Tibial artery (tissue), 4 donors: ENCODE results near the gene SYCE1L.

Experiments
- DNase-seq, 2 donors: peaks; one replicate each; pipeline ENCODE4 v3.0.0-alpha.2; 2019
- H3K27ac ChIP-seq, 2 donors: fragments of 200-600 bp; sonication (generic) in 1 of 2; 1 replicate in 1 of 2; 2 replicates in 1 of 2; pipeline ENCODE4 v1.5.1; 2018 to 2019; ENCODE audit warnings: mild to moderate bottlenecking in 1 of 2
- H3K27me3 ChIP-seq, 2 donors: fragments of 200-600 bp; sonication (generic) in 1 of 2; one replicate each; pipeline versions ENCODE4 v1.5.1 to v1.6.0; 2016 to 2019
- H3K36me3 ChIP-seq, 3 donors: fragments of 200-600 bp; sonication (generic) in 2 of 3; one replicate each; pipeline ENCODE4 v1.5.1; 2016 to 2019; ENCODE audit warnings: mild to moderate bottlenecking in 2 of 3
- H3K4me1 ChIP-seq, 4 donors: fragments of 200-600 bp; sonication (generic) in 2 of 4; 1 replicate in 3 of 4; 2 replicates in 1 of 4; pipeline ENCODE4 v1.5.1; 2016 to 2019
- H3K4me3 ChIP-seq, 2 donors: fragments of 200-600 bp; sonication (generic) in 1 of 2; 1 replicate in 1 of 2; 2 replicates in 1 of 2; pipeline ENCODE4 v1.5.1; 2018 to 2019; ENCODE audit warnings: mild to moderate bottlenecking in 2 of 2
- H3K9me3 ChIP-seq, 3 donors: fragments of 200-600 bp; sonication (generic) in 1 of 3; one replicate each; pipeline ENCODE4 v1.5.1; 2016 to 2019
- intact Hi-C: fragments of 100-400 bp; cut with DNase I; formaldehyde crosslinking; loops from one replicate; pipeline ENCODE4 v1.15.0; 2023; ENCODE audit warnings: low total_unique reads
- TF ChIP-seq, protein P1 (sequence below), 2 experiments: fragments of 200-600 bp in 1 of 2; fragments of 450-650 bp in 1 of 2; IDR thresholded peaks; one replicate each; pipeline ENCODE4 v1.5.1; 2017 to 2019; ENCODE audit warnings: antibody characterized with exemption in 2 of 2, mild to moderate bottlenecking in 1 of 2, moderate library complexity in 1 of 2

Gene SYCE1L

GRCh38 chr16:77208382-77208781 lies 9.2 kb downstream of the SYCE1L start:
- no peaks in the 10 kb centered on the region for H3K9me3 ChIP-seq
- no peaks in the 10 kb centered on the region for H3K36me3 ChIP-seq
- H3K27me3 ChIP-seq: peaks cover 0 to 18% of the 10 kb centered on the region in 2 donors
- no peak overlapping the region for H3K27ac ChIP-seq
- no peak for DNase-seq
- H3K4me1 ChIP-seq: peaks cover 0 to 16% (median 13%) of the 10 kb centered on the region in 4 donors
- intact Hi-C loops: no loop called here
- no peak overlapping the region for H3K4me3 ChIP-seq
- TF ChIP-seq, protein P1, sequence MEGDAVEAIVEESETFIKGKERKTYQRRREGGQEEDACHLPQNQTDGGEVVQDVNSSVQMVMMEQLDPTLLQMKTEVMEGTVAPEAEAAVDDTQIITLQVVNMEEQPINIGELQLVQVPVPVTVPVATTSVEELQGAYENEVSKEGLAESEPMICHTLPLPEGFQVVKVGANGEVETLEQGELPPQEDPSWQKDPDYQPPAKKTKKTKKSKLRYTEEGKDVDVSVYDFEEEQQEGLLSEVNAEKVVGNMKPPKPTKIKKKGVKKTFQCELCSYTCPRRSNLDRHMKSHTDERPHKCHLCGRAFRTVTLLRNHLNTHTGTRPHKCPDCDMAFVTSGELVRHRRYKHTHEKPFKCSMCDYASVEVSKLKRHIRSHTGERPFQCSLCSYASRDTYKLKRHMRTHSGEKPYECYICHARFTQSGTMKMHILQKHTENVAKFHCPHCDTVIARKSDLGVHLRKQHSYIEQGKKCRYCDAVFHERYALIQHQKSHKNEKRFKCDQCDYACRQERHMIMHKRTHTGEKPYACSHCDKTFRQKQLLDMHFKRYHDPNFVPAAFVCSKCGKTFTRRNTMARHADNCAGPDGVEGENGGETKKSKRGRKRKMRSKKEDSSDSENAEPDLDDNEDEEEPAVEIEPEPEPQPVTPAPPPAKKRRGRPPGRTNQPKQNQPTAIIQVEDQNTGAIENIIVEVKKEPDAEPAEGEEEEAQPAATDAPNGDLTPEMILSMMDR (IDR thresholded peaks at IDR 0.05): no peak

GRCh38 chr16:77211880-77212740 lies 12.9 kb downstream of the SYCE1L start:
- H3K27ac ChIP-seq: peak overlapping the region; percentile 40 to 46
- peaks cover 0 to 20% of the 10 kb centered on the region in 2 donors for H3K27me3 ChIP-seq
- intact Hi-C loops: no loop called here

GRCh38 chr16:77212741-77213541 lies 13.7 kb downstream of the SYCE1L start:
- intact Hi-C loops: no loop called here
- H3K27ac ChIP-seq: peak overlapping the region; percentile 40 to 46
- peaks cover 0 to 20% of the 10 kb centered on the region in 2 donors for H3K27me3 ChIP-seq
- no peaks in the 10 kb centered on the region for H3K36me3 ChIP-seq
- peaks cover 0 to 19% (median 15%) of the 10 kb centered on the region in 4 donors for H3K4me1 ChIP-seq
- H3K4me3 ChIP-seq: peak overlapping the region; percentile 50
- no peaks in the 10 kb centered on the region for H3K9me3 ChIP-seq
- no peak for DNase-seq
- TF ChIP-seq, protein P1 (IDR thresholded peaks at IDR 0.05): no peak

More at GRCh38 chr16:77211880-77212740, 12.9 kb downstream of the SYCE1L start:
- DNase-seq: no peak
- TF ChIP-seq, protein P1 (IDR thresholded peaks at IDR 0.05): no peak
- no peaks in the 10 kb centered on the region for H3K36me3 ChIP-seq
- peak overlapping the region; percentile 50 for H3K4me3 ChIP-seq
- H3K9me3 ChIP-seq: no peaks in the 10 kb centered on the region
- peaks cover 0 to 19% (median 15%) of the 10 kb centered on the region in 4 donors for H3K4me1 ChIP-seq

- TF ChIP-seq, protein P1 (IDR thresholded peaks at IDR 0.05): no peak
- intact Hi-C loops: no loop called here
- H3K4me1 ChIP-seq: peaks cover 0 to 19% (median 15%) of the 10 kb centered on the region in 4 donors
- H3K36me3 ChIP-seq: no peaks in the 10 kb centered on the region
- H3K9me3 ChIP-seq: no peaks in the 10 kb centered on the region
- DNase-seq: no peak
- no peak overlapping the region for H3K27ac ChIP-seq
- H3K27me3 ChIP-seq: peaks cover 0 to 20% of the 10 kb centered on the region in 2 donors
- H3K4me3 ChIP-seq: no peak overlapping the region
These were observed 14.4 kb downstream of the SYCE1L start for GRCh38 chr16:77213542-77214106.

- Histone ChIP-seq H3K4me3 (no peak overlapping the region), H3K4me1 (peaks cover 0 to 19% (median 15%) of the 10 kb centered on the region in 4 donors), H3K9me3 (no peaks in the 10 kb centered on the region), H3K27me3 (peaks cover 0 to 20% of the 10 kb centered on the region in 2 donors), H3K27ac (no peak overlapping the region), H3K36me3 (no peaks in the 10 kb centered on the region)
- intact Hi-C loops: no loop called here
- DNase-seq: no peak
- TF ChIP-seq, protein P1 (IDR thresholded peaks at IDR 0.05): no peak
These were observed 15.4 kb downstream of the SYCE1L start for GRCh38 chr16:77214411-77215138.
